HG03442 (cell line): ENCODE results near the gene SLC35F6.
"Not testable (repeated sequence)": the region's sequence is repeated elsewhere in the genome, so short reads cannot be mapped to it uniquely, and the experiment has no call there.

Source experiments
- ATAC-seq: cut with Tn5 transposase; IDR thresholded peaks from one replicate; pipeline ENCODE4 v1.9.1; 2021; ENCODE audit warnings: mild to moderate bottlenecking, moderate library complexity; ENCODE audit not compliant: unreplicated experiment

Gene SLC35F6

GRCh38 chr2:26780203-26780760, 16.2 kb downstream of the SLC35F6 start:
- ATAC-seq: no peak

- ATAC-seq: no peak
Measured at GRCh38 chr2:26782876-26783704, 19.0 kb downstream of the SLC35F6 start.

- ATAC-seq: no peak
Measured at GRCh38 chr2:26784570-26785234, 20.6 kb downstream of the SLC35F6 start.

- ATAC-seq: peak; percentile 98
Measured at GRCh38 chr2:26785431-26786206, 21.5 kb downstream of the SLC35F6 start, which contains the start of gene CENPA. Gene CENPA, plus strand, starts transcription at chr2:26786056. Its CDS starts 141 bp downstream, at chr2:26786197.

- peak; percentile 17 for ATAC-seq
Measured at GRCh38 chr2:26786207-26787028, 22.3 kb downstream of the SLC35F6 start.

GRCh38 chr2:26792720-26793119, 28.6 kb downstream of the SLC35F6 start:
- ATAC-seq: no peak

GRCh38 chr2:26793518-26793917, 29.4 kb downstream of the SLC35F6 start:
- ATAC-seq: no peak

GRCh38 chr2:26795135-26795534, 31.1 kb downstream of the SLC35F6 start:
- not testable (repeated sequence) for ATAC-seq

GRCh38 chr2:26801328-26801727, 37.2 kb downstream of the SLC35F6 start:
- ATAC-seq: no peak

- ATAC-seq: no peak
Measured at GRCh38 chr2:26801796-26802195, 37.7 kb downstream of the SLC35F6 start.

- ATAC-seq: no peak
Measured at GRCh38 chr2:26805241-26805676, 41.2 kb downstream of the SLC35F6 start.

GRCh38 chr2:26807788-26808460, 43.8 kb downstream of the SLC35F6 start:
- no peak for ATAC-seq

GRCh38 chr2:26809211-26809610, 45.1 kb downstream of the SLC35F6 start:
- no peak for ATAC-seq

- no peak for ATAC-seq
Measured at GRCh38 chr2:26809876-26810577, 45.9 kb downstream of the SLC35F6 start.

GRCh38 chr2:26811261-26811660, 47.2 kb downstream of the SLC35F6 start:
- no peak for ATAC-seq

- no peak for ATAC-seq
Measured at GRCh38 chr2:26811791-26812694, 48.0 kb downstream of the SLC35F6 start.

GRCh38 chr2:26812731-26813130, 48.6 kb downstream of the SLC35F6 start:
- no peak for ATAC-seq
